Stimulated activated CD8-positive, alpha-beta memory T cell treated with anti-CD3 and anti-CD28 coated beads, Interleukin-12 subunit alpha, Interleukin-12 subunit beta, amount 100 ng/mL, for 1 hour (primary cell): ENCODE data around the gene MGAT4A.

Experiments used
- DNase-seq: peaks from one replicate; pipeline ENCODE4 v3.0.0-alpha.2; 2020; ENCODE audit warnings: low read depth

The MGAT4A gene

DNA sequence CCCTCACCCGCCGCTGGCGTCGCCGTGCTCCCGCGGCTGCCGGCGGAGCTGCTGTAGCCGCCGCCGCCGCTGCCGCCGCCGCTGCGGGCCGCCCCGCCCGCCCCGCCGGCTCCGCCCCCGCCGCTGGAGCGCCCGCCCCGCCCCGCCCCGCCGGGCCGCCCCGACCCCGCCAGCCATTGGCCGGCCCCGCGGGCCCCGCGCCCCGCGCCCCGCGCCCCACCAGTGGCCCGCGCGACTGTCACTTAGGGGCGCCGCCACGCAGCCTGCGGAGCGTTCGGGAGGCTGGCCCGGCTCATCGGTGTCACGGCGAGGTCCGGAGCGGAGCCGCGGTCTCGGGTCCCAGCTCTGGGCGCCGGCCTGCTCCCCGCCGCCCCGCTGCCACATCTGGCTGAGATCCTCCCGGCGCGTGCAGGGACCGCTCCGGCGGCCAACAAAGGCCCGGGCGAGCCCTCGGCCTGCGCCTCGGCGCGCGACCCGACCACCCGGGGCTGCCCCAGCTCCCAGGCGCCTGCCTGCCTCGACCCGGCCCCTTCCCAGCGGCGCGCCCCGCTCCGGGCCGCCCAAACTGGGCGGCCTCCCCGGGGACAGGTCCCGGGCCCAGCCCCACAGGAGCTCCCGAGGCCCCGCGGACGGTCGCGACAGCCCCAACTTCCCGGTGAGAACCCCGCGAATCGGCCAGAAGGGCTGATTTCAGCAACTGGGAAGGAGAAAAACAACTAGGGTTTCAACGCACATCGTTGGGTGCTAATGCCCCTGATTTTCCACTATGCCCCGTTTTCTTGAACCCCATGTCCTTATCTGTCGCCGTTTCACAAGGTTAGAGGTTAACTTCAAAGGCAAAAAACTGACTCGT is at the start of gene MGAT4A:
Gene MGAT4A, minus strand, starts transcription at position 92 of the 853 bp plus-strand sequence. CDS start 4,800 bp downstream, outside the sequence.
- DNase-seq = peak; percentile 56

GRCh38 chr2:98778741-98779483 is 48.0 kb upstream of the MGAT4A start:
- no peak for DNase-seq

DNA sequence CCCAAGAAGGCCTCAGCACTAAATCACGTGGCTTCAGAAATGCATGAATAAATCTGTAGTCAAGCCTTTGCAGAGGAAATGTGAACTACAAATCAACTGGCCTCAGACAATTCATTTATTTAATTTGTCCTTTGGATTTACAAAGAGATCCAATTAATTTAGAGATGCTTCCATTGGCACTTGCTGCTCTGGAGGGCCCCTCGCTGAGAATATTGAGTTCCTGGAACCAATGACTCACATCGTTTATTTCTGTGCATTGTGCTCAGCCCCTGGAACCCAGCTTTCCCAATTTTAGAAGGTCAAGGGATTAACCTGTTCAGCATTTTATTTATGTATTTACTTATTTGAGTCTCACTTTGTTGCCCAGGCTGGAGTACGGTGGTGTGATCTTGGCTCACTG is 47.2 kb upstream of the MGAT4A start:
- DNase-seq = no peak

DNA sequence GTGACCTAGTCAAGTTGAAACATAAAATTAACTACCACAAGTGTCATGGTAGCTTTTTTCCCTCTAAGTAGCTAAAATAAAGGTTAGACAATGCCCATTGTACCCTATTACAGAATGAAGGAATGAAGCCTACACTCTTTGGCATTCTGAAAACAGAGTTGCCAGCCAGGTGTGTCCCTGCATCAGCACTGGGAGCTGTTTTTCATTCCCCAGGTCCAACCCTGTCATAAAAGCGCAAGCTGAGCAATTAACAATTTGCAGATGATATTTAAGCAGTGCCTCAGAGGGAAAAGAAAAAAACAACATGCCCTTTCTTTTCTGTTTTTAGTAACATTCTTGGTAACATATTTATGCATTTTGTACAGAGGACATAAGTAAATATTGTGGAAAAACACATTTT is 46.8 kb upstream of the MGAT4A start:
- DNase-seq = no peak

GRCh38 chr2:98777076-98777475 is 46.1 kb upstream of the MGAT4A start:
- no peak for DNase-seq

GRCh38 chr2:98776136-98776535 is 45.2 kb upstream of the MGAT4A start:
- DNase-seq = no peak

- DNase-seq = no peak
These were observed 44.4 kb upstream of the MGAT4A start for GRCh38 chr2:98775146-98775986.

DNA sequence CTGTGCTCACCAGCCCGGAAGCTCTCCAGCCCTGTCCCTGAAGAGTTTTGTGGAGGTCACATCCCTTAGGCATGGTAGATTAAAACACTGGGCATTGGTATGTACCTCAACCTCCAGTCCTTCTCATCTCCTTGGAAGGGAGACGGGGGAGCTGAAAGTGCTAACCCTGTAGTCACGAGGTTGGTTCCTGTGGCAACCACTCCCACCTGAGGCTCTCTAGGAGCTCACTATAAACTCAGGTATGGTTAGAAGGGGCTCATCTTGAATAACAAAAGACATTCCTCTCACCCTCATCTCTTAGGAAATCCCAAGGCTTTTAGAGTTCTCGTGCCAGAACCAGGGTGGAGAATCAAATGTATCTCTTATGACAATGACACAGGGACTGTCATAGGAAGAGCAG is 43.0 kb upstream of the MGAT4A start:
- DNase-seq = no peak

- DNase-seq = no peak
These were observed 42.2 kb upstream of the MGAT4A start for GRCh38 chr2:98773169-98773568.

- DNase-seq = no peak
These were observed 41.6 kb upstream of the MGAT4A start for GRCh38 chr2:98772536-98772935.

DNA sequence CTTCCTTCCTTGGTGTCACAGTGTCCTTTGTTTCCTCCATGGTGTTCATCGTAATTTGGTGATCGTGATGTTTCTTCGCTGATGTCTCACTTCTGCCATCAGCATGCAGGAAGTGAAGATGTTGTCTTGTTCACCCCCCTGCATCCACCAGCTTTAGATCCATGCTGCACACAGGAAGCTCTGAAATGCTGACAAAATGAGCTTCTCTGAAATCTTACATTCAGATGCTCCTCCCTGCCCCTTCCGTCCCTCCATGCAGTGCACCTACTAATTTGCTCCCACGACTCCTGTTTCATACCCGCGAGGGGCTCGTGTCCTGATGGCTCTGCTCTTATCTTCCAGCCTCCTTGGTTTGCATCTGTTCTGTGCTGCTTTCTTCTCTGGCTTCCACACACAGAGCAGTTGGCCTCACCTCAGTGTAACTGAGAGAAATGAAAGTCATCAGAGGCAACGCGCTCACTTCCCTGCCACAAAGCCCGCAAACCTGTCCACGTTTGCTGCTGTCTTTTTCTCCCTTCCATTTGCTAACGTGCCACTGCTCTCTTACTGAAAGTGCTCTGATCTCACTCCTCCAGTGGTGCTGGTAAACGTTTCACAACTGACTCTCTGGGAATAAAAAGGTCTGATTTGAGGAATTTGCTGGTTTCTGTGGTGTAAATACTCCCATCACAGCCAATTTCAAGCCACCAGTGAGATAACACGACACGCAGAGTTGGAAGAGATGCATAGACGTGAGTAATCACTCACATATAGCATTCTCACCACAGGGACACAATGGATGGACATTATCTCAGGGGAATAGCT is 41.0 kb upstream of the MGAT4A start:
- DNase-seq = peak; percentile 39

DNA sequence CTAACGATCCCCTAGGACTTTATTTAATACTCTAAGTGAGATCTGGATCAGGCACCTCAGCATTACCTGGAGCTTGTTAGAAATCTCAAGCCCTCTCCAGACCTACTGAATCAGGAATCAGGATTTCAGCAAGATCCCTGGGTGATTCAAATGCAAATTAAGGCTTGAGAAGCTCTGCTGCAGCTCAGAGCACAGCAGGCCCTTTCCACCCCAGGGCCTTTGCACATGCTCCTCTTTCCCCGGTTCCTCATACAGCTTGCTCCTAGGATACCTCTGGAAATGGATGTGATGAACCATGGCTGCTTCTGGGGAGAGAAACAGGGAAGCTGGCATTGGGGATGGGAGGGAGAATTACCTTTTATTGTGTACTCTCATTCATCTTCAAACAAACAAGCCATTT is 40.3 kb upstream of the MGAT4A start:
- no peak for DNase-seq

GRCh38 chr2:98769784-98770183 is 38.9 kb upstream of the MGAT4A start:
- no peak for DNase-seq

DNA sequence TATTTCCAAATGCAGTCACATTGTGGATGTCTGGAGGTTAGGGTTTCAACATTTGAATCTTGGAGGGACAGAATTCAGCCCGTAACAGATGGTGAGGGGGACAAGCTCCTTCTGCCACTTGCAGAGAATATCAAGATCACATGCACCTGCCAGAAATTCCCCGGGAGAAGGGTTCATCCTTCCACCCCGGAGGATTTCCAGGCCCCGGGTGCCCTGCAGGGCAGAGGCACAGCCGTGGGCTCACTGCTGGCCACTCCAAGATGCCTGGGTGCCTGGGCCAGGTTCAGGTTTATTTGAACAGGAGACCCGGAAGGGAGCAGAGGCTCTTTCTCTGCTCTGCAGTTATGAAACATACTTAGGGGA is 38.2 kb upstream of the MGAT4A start:
- no peak for DNase-seq

GRCh38 chr2:98768384-98769113 is 37.6 kb upstream of the MGAT4A start:
- DNase-seq = no peak

DNA sequence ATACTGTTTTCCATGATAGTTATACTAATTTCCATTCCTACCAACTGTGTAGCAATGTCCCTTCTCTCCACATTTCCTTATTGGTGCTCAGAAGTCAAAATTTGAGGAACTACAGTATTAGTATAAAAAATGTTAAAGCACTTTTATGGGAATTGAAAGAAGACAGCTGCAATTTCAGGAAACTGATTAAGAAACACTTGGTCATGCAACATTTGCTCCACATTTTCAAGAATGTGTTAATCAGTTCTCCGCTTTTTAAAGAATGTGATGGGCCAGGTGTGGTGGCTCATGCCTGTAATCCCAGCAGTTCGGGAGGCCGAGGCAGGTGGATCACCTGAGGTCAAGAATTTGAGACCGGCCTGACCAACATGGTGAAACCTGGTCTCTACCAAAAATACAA is 33.6 kb upstream of the MGAT4A start:
- DNase-seq = no peak

DNA sequence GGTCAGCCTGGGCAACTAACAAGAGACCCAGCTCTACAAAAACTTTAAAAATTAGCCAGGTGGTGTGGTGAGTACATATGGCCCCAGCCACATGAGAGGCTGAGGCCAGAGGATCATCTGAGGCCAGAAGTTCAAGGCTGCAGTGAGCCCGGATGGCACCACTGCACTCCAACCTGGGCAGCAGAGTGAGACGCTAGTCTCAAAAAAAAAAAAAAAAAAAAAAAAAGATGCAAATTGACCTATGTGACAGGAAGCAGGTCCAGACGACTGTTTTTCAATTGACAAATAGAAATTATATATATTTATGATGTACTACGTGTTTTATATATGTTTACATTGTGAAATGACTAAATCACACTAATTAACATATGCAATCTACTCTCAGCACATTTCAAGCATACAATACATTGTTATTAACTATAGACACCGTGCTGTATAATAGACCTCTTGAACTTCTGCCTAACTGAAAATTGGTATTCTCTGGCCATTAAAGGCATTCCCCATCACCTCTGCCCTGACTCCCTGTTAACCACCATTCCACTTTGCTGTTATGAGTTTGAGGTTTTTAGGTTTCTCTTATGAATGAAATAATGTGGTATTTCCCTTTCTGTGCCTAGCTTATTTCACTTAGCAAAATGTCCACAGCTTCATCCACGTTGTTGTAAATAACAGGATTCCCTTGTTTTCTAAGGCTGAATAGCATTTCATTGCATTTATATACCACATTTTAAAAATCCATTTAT is 32.4 kb upstream of the MGAT4A start:
- DNase-seq = no peak

DNA sequence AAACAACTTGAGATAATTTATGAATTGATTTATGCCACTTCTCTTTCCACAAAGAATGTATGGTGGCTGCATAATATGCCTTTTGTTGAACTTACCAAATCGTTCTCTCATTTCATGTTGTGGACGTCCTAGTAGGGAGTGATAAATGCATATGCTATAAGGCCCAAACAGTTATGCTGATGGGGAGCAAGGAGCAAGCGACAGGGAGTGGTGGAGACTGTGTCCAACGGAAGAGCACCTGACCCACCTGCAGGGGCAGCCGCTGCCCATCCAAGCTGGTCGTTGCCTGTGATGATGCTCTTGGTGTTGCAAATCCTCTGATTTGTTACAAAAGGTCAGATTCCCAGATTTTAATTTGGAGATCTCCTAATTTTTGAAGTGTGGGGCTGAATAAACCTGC is 31.0 kb upstream of the MGAT4A start:
- DNase-seq = no peak

- peak; percentile 20 for DNase-seq
These were observed 30.4 kb upstream of the MGAT4A start for GRCh38 chr2:98761267-98761781.
